OCI-M1 (cell line): ENCODE results near the gene CERCAM.

ENCODE experiments used
- DNase-seq: peaks from one replicate; lab custom pipeline; 2025; lab: John Stamatoyannopoulos, UW

The CERCAM gene

DNA sequence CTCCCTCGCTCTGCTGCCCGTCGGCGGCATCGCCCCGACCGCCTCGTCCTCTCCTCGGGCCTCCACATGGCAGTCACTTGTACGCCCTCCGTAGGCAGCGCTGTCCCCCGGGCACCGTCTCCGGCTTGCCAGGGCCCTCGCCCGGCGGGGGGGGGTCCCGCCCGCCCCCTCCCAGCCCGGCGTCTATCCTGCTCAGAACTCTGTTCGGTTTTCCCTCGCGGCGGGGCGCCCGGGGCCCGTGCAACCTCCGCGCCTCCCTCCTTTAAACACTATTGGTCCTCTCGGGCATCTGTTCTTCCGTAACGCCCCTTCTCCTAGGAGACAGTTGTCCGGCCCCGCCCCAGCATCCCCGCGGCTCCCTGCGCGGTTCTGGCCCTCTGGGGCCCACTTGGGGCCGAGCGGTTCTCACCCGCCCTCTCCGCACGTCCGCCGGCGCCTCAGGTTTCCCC, 36.0 kb downstream of the CERCAM start:
- DNase-seq, result peak; percentile 72

DNA sequence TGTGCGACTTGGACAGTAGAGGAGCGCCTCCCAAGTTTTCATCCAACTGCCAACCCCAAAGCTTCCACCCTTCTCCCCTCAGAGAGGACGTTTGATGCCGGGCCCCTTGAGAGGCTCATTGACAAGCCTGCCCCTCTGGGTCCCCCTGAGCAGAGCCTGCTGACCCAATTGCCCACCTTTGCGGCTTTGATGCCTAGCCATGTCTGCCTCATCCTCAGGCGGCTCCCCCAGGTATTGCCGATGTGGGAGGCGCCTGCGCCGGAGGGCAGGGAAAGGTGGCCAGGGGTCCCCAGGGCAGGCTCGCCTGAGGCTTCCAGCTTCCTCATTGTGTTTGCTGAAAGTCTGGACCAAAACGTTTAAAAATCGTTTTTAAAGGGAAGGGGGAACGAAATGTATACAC, 36.5 kb downstream of the CERCAM start:
- no peak for DNase-seq

DNA sequence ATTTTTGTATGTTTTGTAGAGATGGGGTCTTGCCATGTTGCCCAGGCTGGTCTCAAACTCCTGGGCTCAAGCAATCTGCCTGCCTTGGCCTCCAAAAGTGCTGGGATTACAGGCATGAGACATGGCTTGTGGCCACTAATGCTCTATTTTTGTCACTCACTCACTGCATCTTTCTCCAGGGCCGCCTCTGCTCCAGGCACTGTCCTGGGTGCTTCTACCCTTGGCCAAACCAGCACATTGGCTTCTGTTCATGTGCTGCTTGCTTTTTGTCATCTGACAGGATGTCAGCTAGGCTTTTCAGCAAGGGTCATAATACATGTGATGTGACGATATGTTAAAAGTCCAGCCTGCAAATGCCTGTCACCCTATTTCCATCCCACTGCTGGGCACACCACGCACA, 38.4 kb downstream of the CERCAM start:
- DNase-seq, result no peak

DNA sequence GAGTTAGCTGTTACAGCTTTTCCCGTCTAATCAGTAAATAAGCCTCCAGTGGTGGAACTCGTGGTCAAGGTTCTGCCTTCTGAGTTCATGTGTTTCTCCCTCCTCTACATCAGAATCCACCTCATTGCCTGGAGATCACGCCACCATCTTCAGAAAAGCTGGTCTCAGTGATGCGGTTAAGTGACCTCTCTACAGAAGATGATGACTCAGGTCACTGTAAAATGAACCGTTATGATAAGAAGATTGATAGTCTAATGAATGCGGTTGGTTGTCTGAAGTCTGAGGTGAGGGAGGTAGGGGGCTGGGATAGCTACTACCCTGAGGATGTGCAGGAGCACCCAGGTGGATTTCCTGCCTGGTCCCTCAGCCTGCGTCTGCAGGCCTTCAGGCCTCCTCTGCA, 48.4 kb downstream of the CERCAM start:
- DNase-seq, result peak; percentile 18

DNA sequence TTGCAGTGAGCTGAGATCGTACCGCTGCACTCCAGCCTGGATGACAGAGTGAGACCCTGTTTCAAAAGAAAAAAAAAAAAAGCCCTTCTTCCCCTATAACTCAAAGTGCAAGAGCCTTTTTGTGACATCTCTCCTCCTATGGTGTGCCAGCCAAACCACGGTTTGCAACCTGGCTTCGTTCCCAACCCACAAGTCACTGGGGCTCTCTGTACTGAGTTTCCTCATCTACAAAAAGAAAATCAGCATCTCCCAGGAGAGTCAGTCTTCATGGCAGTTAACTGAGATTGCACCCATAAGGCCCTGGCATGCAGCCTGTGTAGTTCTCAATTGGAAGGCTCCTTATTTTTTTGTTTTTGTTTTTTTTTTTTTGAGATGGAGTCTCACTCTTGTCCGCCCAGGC, 49.9 kb downstream of the CERCAM start:
- peak; percentile 71 for DNase-seq

DNA sequence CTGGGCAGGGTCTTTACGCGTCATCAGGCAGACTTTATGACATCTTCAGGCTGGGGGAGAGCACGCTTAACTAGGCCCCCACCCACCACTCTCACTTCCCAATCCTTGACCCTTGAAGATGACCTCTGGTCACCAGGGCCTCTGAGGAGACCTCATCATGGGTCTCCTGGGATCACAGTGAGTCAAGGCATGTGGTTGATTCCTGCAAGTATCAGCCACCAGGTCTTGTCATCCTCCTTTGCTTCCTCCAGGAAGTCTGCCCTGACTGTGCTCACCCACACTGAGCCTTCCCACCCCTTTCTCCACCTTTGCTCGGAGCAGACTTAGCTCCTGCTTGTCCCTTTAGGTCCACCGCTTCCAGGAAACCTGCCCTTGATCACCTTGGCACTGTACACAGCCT, 52.4 kb downstream of the CERCAM start:
- DNase-seq, result no peak

DNA sequence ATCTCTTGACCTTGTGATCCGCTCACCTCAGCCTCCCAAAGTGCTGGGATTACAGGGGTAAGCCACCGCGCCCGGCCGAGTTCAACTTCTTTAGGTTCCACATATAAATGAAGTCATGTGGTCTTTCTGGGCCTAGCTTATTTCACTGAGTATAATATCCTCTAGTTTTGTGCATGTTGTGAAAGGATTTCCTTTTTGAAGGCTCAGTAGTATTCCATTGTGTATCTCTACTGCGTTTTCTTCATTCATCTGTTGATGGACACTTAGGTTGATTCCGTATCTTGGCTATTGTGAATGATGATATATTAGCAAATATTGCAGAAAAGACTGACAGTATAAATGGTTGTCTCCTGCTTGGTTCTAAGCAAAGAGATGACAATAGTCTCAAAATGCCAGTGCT, 55.2 kb downstream of the CERCAM start:
- no peak for DNase-seq

DNA sequence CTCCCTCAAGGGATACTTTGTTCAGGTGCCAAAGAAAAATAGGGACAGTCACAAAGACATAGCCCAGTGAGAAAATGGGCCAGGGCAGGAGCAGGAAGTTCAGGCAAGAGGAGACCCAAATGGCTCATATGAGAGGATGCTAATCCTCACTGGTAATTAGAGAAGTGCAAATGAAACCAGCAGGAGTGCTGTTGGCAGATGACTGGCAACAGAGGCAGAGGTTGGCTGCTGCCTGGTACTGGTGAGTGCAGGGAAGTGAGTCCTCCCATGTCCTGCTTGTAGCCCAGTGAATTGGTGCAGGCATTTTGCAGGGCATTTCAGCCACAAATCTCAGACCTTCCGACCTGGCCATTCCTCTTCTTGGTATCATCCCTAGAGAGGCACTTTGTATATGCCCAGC, 58.6 kb downstream of the CERCAM start:
- DNase-seq, result no peak

DNA sequence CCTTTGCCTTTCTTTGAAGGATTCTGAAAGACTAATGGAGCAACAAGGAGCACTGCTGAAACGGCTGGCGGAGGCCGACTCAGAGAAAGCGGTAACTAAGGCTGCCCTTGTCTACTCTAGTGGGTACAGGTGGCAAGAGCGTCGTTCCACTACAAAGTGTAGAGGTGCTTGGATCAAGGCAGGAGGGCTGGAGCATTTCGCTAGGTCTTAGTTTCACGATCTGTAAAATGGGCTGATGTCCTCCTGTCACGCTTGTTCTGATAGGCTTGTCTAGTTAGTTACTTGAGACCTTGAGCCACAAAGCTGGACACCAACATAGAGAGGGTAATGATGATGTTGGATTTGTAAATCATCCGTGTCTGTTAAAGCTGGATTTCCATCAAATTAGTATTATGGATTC, 60.9 kb downstream of the CERCAM start:
- no peak for DNase-seq

DNA sequence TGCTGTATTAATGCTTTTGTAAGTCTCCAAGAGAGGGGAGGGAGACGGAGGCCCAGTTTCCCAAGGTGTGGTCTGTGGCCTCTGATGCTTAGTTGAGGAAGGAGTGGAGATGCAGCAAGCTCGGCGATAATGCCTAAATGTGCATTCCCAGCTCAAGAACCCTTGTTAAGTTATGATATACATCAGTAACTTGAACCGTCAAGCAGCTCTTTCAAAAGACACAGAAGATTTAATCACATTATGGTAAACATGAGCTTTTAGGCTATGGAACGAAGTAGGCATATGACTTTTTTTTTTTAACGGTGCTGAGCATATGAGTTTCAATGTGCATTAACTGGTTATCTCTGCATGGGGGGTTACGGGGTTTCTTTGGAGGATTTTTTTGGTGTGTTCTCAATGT, 61.5 kb downstream of the CERCAM start:
- no peak for DNase-seq

DNA sequence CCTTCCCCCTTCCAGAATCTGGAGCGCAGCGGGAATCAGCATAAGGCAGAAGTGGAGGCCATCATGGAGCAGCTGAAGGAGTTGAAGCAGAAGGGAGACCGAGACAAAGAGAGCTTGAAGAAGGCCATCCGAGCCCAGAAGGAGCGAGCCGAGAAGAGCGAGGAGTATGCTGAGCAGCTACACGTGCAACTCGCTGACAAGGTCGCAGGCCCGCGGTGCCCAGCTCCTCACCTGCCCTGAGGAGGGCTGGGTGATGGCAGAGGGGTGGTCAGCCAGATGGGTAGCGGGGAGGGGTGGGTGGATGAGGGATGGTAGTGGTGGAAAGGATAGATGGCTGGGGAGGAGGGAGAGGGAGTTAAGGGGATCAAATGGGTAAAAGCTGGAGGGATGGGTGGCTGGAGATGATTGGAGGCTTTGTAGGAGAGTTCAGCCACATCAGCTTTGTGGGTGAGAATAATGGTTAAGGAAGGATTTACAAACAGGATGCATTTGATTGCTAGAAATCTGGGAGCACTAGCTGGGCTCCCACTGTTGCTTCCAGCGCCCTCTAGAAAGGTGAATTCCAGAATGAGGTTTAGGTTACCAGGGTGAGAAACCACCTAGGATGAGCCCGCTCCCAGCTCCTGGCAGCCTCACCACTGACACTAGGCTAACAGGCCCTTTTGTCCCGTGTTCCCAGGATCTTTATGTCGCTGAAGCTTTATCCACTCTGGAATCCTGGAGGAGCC, 64.2 kb downstream of the CERCAM start:
- no peak for DNase-seq

DNA sequence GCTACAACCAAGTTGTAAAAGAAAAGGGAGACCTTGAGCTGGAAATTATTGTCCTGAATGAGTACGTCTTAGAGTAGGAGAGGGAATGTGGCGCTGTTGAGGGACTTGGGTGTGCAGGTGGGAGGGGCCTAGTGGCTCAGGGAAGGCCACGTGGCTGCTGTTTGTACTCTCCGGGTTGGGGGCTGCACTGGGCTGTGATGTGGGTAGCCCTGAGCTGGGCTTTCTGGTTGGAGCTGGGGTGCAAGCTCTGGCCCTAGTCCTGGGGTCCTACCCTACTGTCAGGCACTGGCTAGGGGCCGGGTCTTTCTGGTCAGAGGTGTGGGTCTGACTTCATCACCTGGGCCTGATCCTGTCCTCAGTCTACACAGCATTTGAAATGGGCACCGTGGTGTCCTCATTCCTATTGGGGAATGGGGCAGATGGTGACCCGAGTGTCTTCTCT, 64.8 kb downstream of the CERCAM start:
- DNase-seq, result no peak

DNA sequence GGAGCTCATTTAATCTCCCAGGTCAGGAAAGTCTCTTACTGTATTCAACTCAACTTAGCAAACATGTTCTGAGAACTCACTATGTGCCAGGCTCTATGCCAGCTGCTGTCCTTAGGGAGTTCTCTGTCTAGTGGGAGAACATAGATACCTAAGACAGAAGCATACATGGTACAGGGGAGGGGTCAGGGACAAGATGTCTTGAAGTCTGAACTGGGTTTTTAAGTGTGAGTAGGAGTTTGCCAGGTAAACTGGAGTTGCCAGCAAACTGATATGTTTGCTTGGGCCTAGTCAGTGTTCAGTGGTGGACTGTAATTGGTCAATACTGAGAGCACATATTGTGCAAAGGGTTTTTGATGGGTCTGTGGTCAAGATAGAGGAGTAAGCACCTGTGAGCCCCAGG, 65.5 kb downstream of the CERCAM start:
- no peak for DNase-seq
